ENCODE results near the gene KAZN.

KAZN gene

GRCh38 chr1:14679027-14679688, 80.7 kb downstream of the KAZN start:
- DNase-seq: no peak

- DNase-seq: no peak
Measured at GRCh38 chr1:14681182-14681581, 82.7 kb downstream of the KAZN start.

- no peak for DNase-seq
Measured at GRCh38 chr1:14682941-14683621, 84.6 kb downstream of the KAZN start.

- DNase-seq: no peak
Measured at GRCh38 chr1:14685078-14685477, 86.6 kb downstream of the KAZN start.

- no peak for DNase-seq
Measured at GRCh38 chr1:14686701-14687100, 88.2 kb downstream of the KAZN start.

GRCh38 chr1:14687147-14687546, 88.7 kb downstream of the KAZN start:
- no peak for DNase-seq

- no peak for DNase-seq
Measured at GRCh38 chr1:14689996-14690615, 91.6 kb downstream of the KAZN start.

GRCh38 chr1:14693949-14694348, 95.5 kb downstream of the KAZN start:
- DNase-seq: no peak

- no peak for DNase-seq
Measured at GRCh38 chr1:14694589-14694988, 96.1 kb downstream of the KAZN start.

- no peak for DNase-seq
Measured at GRCh38 chr1:14696761-14697160, 98.3 kb downstream of the KAZN start.

- DNase-seq: no peak
Measured at GRCh38 chr1:14697353-14697752, 98.9 kb downstream of the KAZN start.

GRCh38 chr1:14698314-14698713, 99.8 kb downstream of the KAZN start:
- no peak for DNase-seq

- DNase-seq: no peak
Measured at GRCh38 chr1:14699620-14700019, 101.1 kb downstream of the KAZN start.

GRCh38 chr1:14704846-14705245, 106.4 kb downstream of the KAZN start:
- no peak for DNase-seq

- no peak for DNase-seq
Measured at GRCh38 chr1:14705824-14706223, 107.3 kb downstream of the KAZN start.

- no peak for DNase-seq
Measured at GRCh38 chr1:14706631-14707030, 108.1 kb downstream of the KAZN start.

GRCh38 chr1:14707531-14708445, 109.3 kb downstream of the KAZN start:
- DNase-seq: no peak

GRCh38 chr1:14710331-14710730, 111.8 kb downstream of the KAZN start:
- DNase-seq: no peak

- DNase-seq: no peak
Measured at GRCh38 chr1:14712136-14712535, 113.7 kb downstream of the KAZN start.

GRCh38 chr1:14713077-14713476, 114.6 kb downstream of the KAZN start:
- DNase-seq: no peak

GRCh38 chr1:14715266-14715665, 116.8 kb downstream of the KAZN start:
- DNase-seq: no peak

GRCh38 chr1:14715802-14716201, 117.3 kb downstream of the KAZN start:
- DNase-seq: no peak

- DNase-seq: no peak
Measured at GRCh38 chr1:14716474-14716873, 118.0 kb downstream of the KAZN start.

Measured in CD4-positive, alpha-beta T cell treated with Interleukin-10 for 1 hour (primary cell).